ENCODE data around the gene ZNF574. TPM values are rescaled to one million over a fixed set of nuclear protein-coding genes. Genes with fewer than 3 reads are reported as not detected.
A peak's percentile ranks its signal among the peaks of the same experiment; 100 is the strongest.

The ZNF574 gene, protein sequence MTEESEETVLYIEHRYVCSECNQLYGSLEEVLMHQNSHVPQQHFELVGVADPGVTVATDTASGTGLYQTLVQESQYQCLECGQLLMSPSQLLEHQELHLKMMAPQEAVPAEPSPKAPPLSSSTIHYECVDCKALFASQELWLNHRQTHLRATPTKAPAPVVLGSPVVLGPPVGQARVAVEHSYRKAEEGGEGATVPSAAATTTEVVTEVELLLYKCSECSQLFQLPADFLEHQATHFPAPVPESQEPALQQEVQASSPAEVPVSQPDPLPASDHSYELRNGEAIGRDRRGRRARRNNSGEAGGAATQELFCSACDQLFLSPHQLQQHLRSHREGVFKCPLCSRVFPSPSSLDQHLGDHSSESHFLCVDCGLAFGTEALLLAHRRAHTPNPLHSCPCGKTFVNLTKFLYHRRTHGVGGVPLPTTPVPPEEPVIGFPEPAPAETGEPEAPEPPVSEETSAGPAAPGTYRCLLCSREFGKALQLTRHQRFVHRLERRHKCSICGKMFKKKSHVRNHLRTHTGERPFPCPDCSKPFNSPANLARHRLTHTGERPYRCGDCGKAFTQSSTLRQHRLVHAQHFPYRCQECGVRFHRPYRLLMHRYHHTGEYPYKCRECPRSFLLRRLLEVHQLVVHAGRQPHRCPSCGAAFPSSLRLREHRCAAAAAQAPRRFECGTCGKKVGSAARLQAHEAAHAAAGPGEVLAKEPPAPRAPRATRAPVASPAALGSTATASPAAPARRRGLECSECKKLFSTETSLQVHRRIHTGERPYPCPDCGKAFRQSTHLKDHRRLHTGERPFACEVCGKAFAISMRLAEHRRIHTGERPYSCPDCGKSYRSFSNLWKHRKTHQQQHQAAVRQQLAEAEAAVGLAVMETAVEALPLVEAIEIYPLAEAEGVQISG
- total RNA-seq, result 10 to 100 TPM; 13.2 to 24.3 (median 16.2) TPM

DNA sequence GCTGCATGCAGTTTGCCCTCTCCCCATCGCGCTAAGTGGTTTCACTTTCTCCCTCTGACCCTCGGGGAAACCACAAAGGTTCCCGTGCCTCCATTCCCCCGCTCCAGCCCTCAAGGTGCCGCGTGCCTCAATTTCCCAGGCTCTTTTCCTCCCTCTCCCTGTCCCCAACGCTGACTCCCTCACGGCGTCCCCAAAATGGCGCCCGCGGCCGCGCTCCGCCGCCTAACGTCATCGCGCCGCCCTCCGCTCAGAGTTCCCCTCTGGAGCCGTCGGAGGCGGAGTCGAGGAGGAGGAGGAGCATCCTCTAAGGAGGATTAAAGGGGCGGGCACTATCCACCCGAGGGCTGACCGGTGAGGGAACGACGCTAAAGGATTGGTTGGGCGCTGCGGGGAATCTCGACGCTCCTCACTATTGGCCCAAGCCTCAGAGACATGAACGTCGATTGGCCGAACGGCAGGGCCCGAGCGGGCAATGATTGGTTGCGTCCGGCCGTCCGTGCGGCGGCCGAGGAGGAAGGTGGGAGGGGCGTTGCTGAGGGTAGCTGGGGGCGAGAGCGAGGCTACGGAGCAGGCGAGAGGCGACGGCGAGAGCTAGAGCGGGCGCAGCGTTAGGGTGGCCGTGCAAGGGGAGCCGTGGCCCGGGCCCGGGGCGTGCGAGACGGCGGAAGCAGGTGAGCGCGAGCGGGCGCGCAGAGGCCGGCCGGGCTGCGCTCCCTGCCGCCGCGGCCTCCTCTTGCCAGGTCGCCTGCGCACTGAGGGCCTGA, at the start of gene ZNF574:
TSS of gene ZNF574 (plus strand) at position 551 of the 764 bp plus-strand sequence. CDS start 2,441 bp downstream, outside the sequence.
- TF ChIP-seq POLR2A (IDR thresholded peaks at IDR 0.05), result peak in 3 of 4 donors; percentile 57 to 88 (median 86)
- TF ChIP-seq, protein P1, sequence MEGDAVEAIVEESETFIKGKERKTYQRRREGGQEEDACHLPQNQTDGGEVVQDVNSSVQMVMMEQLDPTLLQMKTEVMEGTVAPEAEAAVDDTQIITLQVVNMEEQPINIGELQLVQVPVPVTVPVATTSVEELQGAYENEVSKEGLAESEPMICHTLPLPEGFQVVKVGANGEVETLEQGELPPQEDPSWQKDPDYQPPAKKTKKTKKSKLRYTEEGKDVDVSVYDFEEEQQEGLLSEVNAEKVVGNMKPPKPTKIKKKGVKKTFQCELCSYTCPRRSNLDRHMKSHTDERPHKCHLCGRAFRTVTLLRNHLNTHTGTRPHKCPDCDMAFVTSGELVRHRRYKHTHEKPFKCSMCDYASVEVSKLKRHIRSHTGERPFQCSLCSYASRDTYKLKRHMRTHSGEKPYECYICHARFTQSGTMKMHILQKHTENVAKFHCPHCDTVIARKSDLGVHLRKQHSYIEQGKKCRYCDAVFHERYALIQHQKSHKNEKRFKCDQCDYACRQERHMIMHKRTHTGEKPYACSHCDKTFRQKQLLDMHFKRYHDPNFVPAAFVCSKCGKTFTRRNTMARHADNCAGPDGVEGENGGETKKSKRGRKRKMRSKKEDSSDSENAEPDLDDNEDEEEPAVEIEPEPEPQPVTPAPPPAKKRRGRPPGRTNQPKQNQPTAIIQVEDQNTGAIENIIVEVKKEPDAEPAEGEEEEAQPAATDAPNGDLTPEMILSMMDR (IDR thresholded peaks at IDR 0.05), result no peak
- peak; percentile 95 for DNase-seq
- Histone ChIP-seq H3K36me3 (peaks cover 19 to 26% (median 22%) of the 10 kb centered on the region in 3 donors), H3K27me3 (no peaks in the 10 kb centered on the region), H3K27ac (peak within 1 kb of the TSS; percentile 95 to 98 (median 98)), H3K4me1 (peaks cover 17 to 34% (median 21%) of the 10 kb centered on the region in 3 donors), H3K4me3 (peak within 1 kb of the TSS; percentile 66 to 98 (median 96)), H3K9me3 (no peaks in the 10 kb centered on the region)
- intact Hi-C loops (cut with DNase I), result no loop called here
- 0 to 1% methylated on average over 9 to 32 of the region's 80 CpGs for WGBS, 2 donors

DNA sequence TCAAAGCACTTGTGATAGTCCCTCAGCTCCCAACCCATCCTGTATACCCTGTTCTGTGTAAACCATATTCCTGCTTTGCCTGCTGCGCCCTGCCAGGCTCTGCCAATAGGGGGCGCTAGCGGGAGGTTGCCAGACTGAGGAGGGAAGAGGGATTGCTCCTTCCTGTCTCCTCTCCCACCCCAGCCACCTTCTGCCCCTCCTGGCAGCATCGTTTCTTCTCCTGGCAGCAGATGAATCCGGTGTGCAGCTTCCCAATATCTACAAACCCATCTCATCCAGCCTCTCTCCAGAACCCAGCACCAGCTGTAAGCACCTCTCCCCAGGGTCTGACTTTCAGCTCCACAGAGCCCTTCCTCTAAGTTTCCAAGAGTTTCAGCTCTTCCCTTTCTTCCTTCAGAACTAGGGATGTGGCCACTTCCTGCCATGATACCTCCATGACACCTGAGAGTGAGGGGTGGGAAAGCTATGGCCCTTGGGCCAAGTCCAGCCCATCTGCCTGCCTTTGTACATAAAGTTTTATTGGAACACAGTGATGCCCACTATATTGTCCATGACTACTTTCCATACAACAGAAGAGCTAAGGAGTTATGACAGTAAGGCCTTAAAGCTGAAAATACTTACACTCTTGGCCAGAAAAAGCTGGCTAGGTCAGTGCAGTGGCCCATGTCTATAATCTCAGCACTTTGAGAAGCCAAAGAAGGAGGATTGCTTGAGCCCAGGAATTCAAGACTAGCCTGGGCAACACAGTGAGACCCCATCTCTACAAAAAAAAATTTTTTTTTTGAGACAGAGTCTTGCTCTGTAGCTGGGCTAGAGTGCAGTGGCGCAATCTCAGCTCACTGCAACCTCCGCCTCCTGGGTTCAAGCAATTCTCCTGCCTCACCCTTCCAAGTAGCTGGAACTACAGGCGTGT, 47.4 kb upstream of the ZNF574 start:
- Histone ChIP-seq H3K4me1 (peaks cover 0 to 16% (median 0%) of the 10 kb centered on the region in 3 donors), H3K27me3 (peaks cover 0 to 3% (median 0%) of the 10 kb centered on the region in 4 donors), H3K4me3 (no peak overlapping the region), H3K9me3 (no peaks in the 10 kb centered on the region), H3K36me3 (no peaks in the 10 kb centered on the region), H3K27ac (no peak overlapping the region)
- TF ChIP-seq, protein P1 (IDR thresholded peaks at IDR 0.05), result peak in 3 of 6 experiments; percentile 33 to 54 (median 39)
- TF ChIP-seq POLR2A (IDR thresholded peaks at IDR 0.05), result no peak
- intact Hi-C loops (cut with DNase I), result no loop called here
- no peak for DNase-seq
- WGBS, 2 donors, result 41 to 51% methylated on average over 7 to 8 of the region's 8 CpGs

DNA sequence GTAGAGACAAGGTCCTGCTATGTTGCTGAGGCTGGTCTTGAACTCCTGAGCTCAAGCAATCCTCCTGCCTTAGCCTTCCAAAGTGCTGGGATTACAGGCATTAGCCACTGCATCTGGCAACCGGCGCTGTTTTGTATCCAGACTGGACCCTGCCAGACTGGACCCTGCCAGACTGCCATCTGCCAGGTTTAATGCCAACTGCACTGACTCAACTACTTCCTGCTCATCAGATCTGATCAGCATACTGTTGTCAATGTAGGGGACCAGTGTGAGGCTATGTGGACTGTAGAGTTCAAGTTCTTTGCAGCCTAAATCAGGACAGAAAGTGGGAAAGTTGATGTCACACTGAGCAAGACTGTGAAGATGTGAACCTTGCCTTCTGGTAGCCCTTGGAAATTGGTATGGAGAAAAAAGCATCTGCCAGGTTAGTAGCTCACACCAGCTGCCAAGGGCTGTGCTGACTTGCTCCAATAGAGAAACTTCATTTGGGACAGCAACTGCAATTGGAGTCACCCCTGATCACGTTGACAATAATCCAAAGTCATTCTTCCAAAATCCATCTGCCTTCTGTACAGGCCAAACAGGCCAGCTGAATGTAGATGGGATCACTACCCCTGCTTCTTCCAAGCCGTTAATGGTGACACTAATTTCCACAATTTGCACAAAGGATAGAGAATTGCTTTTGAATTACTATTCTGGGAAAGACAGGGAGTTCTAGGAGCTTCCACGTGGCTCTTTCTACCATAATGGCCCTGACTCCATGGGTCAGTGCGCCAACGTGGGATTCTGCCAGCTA, 45.1 kb upstream of the ZNF574 start:
- DNase-seq, result no peak
- H3K4me1 ChIP-seq, result peaks cover 0 to 18% (median 6%) of the 10 kb centered on the region in 3 donors
- no peak overlapping the region for H3K4me3 ChIP-seq
- no peaks in the 10 kb centered on the region for H3K9me3 ChIP-seq
- no peak for TF ChIP-seq POLR2A (IDR thresholded peaks at IDR 0.05)
- TF ChIP-seq, protein P1 (IDR thresholded peaks at IDR 0.05), result no peak
- H3K27ac ChIP-seq, result no peak overlapping the region
- intact Hi-C loops (cut with DNase I), result no loop called here
- 76 to 81% methylated on average over 7 of the region's 7 CpGs for WGBS, 2 donors
- H3K36me3 ChIP-seq, result no peaks in the 10 kb centered on the region
- peaks cover 0 to 3% (median 0%) of the 10 kb centered on the region in 4 donors for H3K27me3 ChIP-seq

DNA sequence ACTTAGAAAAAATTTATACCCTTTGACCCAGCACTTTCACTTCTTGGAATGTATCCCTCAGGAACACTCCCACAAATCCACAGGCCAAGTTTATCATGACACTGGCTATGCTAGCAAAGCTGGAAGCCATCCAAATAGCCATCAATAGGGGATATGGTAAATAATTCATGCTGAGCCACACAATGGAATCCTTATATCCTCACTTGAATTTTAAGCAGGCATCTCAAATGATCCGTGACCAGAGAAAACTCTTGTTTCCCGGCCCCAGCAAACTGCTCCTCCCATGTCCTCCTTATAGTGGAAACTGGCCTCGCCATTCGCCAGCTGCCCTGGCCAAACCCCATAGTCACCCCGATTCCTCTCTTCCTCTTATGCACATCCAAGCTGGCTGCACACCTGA, 43.5 kb upstream of the ZNF574 start:
- intact Hi-C loops (cut with DNase I), result no loop called here

More for the DNA sequence above, 43.5 kb upstream of the ZNF574 start:
- Histone ChIP-seq H3K4me3 (no peak overlapping the region), H3K27ac (no peak overlapping the region), H3K36me3 (no peaks in the 10 kb centered on the region), H3K9me3 (no peaks in the 10 kb centered on the region), H3K4me1 (peaks cover 0 to 18% (median 6%) of the 10 kb centered on the region in 3 donors), H3K27me3 (peaks cover 0 to 3% (median 0%) of the 10 kb centered on the region in 4 donors)
- no peak for DNase-seq
- WGBS, 2 donors, result 27 to 45% methylated on average over 5 of the region's 5 CpGs
- TF ChIP-seq POLR2A (IDR thresholded peaks at IDR 0.05), result no peak
- TF ChIP-seq, protein P1 (IDR thresholded peaks at IDR 0.05), result no peak

All from esophagus squamous epithelium (tissue), 5 donors.